SK-MEL-5 (cell line): ENCODE measurements around the gene LBH. TPM values are rescaled to one million over a fixed set of nuclear protein-coding genes. Genes with fewer than 3 reads are reported as not detected.

ENCODE experiments used
- DNase-seq: peaks from one replicate; pipeline ENCODE4 v3.0.0-alpha.2; 2016; ENCODE audit warnings: low read depth, low spot score
- in situ Hi-C: cut with HindIII; loops from 2 replicates; pipeline ENCODE4 v1.10.0; 2016; ENCODE audit warnings: low sequenced_read_pairs, high pct_unique_total_duplicates, low pct_unique_long_range_greater_than_20kb
- total RNA-seq: library from RNA; depleted of rRNA; stranded (reverse); fragments of >200 nt; shearing (Covaris generic); gene quantifications from 2 replicates; pipeline ENCODE4 v1.2.3, GENCODE V29; 2014

The LBH gene
- total RNA-seq, 1 experiment from 2014 or later: 20.1 TPM

GRCh38 chr2:30280596-30281434, 49.5 kb downstream of the LBH start:
- in situ Hi-C loops: no loop called here
- DNase-seq: no peak

- no peak for DNase-seq
- in situ Hi-C loops: no loop called here
Observed at GRCh38 chr2:30282081-30282480, 50.7 kb downstream of the LBH start.

- no peak for DNase-seq
- in situ Hi-C loops: no loop called here
Observed at GRCh38 chr2:30282721-30283120, 51.4 kb downstream of the LBH start.

- DNase-seq: no peak
- in situ Hi-C loops: no loop called here
Observed at GRCh38 chr2:30283931-30284565, 52.7 kb downstream of the LBH start.

- in situ Hi-C loops: no loop called here
Observed at GRCh38 chr2:30285758-30286157, 54.4 kb downstream of the LBH start.

GRCh38 chr2:30287190-30287840, 56.0 kb downstream of the LBH start:
- in situ Hi-C loops: no loop called here

More at GRCh38 chr2:30285758-30286157, 54.4 kb downstream of the LBH start:
- no peak for DNase-seq

GRCh38 chr2:30287857-30288513, 56.7 kb downstream of the LBH start:
- in situ Hi-C loops: no loop called here
- DNase-seq: no peak

More at GRCh38 chr2:30287190-30287840, 56.0 kb downstream of the LBH start:
- no peak for DNase-seq

- in situ Hi-C loops: no loop called here
- no peak for DNase-seq
Observed at GRCh38 chr2:30288561-30288960, 57.2 kb downstream of the LBH start.

- no peak for DNase-seq
- in situ Hi-C loops: no loop called here
Observed at GRCh38 chr2:30293303-30293921, 62.1 kb downstream of the LBH start.

GRCh38 chr2:30294133-30294532, 62.8 kb downstream of the LBH start:
- no peak for DNase-seq
- in situ Hi-C loops: no loop called here

- DNase-seq: no peak
- in situ Hi-C loops: no loop called here
Observed at GRCh38 chr2:30296496-30296895, 65.2 kb downstream of the LBH start.

GRCh38 chr2:30298302-30298701, 67.0 kb downstream of the LBH start:
- DNase-seq: no peak
- in situ Hi-C loops: no loop called here

GRCh38 chr2:30300122-30300455, 68.8 kb downstream of the LBH start:
- DNase-seq: no peak
- in situ Hi-C loops: no loop called here

GRCh38 chr2:30300456-30301221, 69.3 kb downstream of the LBH start:
- in situ Hi-C loops: no loop called here

GRCh38 chr2:30301551-30301950, 70.2 kb downstream of the LBH start:
- in situ Hi-C loops: no loop called here
- DNase-seq: no peak

More at GRCh38 chr2:30300456-30301221, 69.3 kb downstream of the LBH start:
- DNase-seq: no peak

GRCh38 chr2:30302566-30302965, 71.2 kb downstream of the LBH start:
- in situ Hi-C loops: no loop called here
- no peak for DNase-seq

- in situ Hi-C loops: no loop called here
- DNase-seq: no peak
Observed at GRCh38 chr2:30303095-30303494, 71.8 kb downstream of the LBH start.
